HG02852 (cell line): ENCODE results near the gene DSCAML1.
"Not testable (repeated sequence)": the region's sequence is repeated elsewhere in the genome, so short reads cannot be mapped to it uniquely, and the experiment has no call there.

Experiments
- ATAC-seq: cut with Tn5 transposase; IDR thresholded peaks from one replicate; pipeline ENCODE4 v1.9.1; 2021; ENCODE audit warnings: mild to moderate bottlenecking, moderate library complexity; ENCODE audit not compliant: unreplicated experiment

Gene DSCAML1

GRCh38 chr11:117765068-117765467 lies 31.9 kb downstream of the DSCAML1 start:
- no peak for ATAC-seq

DNA sequence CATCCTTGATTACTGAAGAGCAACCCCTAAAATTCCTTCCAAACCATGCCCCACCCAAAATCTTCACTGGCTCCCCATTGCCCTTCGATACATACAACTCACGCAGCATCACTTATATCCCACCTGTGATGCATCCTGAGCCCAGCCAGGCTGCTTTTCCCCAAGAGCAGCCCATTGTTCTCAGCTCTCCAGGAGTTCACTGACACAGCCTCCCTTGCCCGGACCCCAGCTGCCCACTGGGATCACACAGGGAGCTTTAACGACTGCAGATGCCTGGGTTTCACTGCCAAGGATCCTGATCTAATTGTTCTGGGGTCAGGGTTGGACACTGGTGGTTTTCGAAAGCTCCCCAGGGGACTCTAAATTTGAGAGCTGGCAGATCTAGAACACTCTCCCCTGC lies 33.6 kb downstream of the DSCAML1 start:
- ATAC-seq = not testable (repeated sequence)

- ATAC-seq = no peak
These were observed 35.0 kb downstream of the DSCAML1 start for GRCh38 chr11:117761993-117762392.

DNA sequence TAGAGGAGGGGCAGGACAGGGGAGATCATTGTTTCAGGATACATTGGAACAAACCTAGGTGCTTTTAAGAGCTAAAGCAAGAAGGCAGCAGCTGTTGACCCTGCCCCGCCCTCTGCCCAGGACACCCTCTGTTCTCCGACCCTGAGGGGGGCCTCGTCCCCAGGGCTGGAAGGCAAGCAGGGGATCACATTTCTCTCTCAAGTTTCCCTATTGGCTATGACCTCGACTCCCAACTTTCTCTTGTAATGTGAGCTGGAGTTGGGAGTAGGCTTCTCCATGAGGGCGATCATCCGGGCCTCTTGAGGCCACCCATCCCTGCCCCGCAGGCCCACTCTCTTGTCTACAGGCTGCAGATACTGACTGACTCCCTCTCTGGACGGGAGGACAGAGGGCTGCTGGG lies 37.7 kb downstream of the DSCAML1 start:
- ATAC-seq = no peak

GRCh38 chr11:117754030-117754429 lies 43.0 kb downstream of the DSCAML1 start:
- ATAC-seq = no peak

GRCh38 chr11:117752721-117753237 lies 44.2 kb downstream of the DSCAML1 start:
- no peak for ATAC-seq

- no peak for ATAC-seq
These were observed 44.9 kb downstream of the DSCAML1 start for GRCh38 chr11:117752071-117752470.

- no peak for ATAC-seq
These were observed 45.9 kb downstream of the DSCAML1 start for GRCh38 chr11:117750916-117751662.

GRCh38 chr11:117750357-117750756 lies 46.7 kb downstream of the DSCAML1 start:
- ATAC-seq = no peak

DNA sequence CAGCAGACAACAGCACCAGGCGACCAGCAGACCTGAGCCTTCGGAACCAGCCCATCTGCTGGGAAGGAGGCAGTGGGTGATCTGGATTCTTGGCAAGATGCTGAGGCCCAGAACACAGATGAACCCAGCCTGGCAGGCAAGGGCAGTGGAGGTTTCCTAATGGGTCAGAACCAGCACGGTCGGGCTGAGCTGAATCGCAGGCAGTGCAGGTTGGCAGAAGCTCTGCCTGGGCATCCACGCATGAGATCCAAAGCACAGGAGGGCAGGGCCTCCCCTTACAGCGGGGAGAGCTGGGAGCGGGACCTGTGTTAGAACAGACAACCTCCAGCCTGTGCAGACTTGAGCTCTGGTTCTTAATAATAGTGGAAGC lies 47.5 kb downstream of the DSCAML1 start:
- no peak for ATAC-seq

- no peak for ATAC-seq
These were observed 48.1 kb downstream of the DSCAML1 start for GRCh38 chr11:117748771-117749540.

DNA sequence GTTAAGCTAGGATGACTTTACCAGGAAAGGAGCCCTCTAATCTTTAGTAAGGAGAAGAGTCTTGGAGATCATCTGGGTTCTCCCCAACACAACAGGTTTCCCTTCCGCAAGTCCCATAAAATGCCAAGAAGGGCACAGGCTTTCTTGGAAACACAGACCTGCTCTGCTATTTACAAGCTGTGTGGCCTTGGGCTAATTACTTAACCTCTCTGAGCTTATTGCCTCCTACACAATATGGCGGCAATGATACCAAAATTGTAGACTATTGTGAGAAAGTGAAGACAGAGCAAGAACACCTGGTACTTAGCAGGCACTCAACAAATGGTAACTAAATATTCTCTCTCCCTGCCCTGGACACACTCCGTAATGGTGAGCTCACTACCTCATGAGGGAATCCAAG lies 49.1 kb downstream of the DSCAML1 start:
- no peak for ATAC-seq

DNA sequence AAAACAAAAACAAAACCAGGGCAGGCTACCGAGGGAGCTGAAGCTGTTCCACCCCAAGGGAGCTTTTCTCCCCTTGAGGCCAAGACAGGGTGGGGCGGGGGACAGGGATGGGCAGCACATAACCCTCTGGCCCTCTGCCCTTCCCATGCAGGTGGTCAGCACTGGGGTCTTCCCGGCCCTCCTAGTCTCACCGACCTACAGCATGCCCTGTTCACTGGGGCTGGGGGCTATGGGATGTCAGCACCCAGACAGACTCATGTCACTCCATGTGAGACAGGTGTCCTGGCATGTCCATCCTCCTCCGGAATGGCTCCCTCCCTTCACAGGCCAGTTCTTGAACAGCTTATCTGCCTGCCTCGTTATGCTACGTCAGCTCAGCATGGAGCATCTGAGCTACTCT lies 51.7 kb downstream of the DSCAML1 start:
- ATAC-seq = no peak

- ATAC-seq = no peak
These were observed 52.4 kb downstream of the DSCAML1 start for GRCh38 chr11:117744471-117745150.

GRCh38 chr11:117743121-117743815 lies 53.7 kb downstream of the DSCAML1 start:
- ATAC-seq = no peak

DNA sequence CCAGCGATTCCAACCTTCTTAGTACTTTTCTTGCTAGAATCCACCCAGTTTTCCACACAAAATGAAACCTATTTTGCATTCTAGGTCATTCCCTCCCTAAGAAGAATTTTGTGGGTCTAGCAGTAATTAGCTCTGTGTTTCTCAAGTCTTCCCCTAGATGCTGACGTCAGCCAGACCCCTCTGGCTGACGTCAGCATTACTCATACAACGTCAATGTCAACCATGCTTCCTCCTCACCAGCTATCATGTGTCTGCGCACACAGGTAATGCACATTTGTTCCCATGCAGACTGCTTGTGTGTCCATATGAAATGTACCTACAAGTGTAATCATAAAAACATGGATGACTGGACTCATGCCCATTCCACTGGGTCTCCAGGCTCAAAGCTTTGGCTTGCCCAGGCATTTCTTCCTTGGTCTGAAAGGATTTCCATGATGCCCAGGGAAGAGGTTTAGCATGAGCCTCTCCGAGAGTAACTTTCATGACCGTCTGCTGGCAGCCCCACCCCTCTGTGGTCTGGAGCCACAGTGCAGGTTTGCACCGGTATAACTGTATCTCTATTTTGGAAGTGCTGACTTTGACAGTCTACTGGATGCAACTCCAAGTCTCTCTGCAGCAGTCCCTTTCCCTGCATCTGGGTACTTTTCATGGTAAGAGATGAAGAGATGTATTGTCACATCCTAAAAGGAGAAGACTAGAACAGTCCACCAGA lies 58.6 kb downstream of the DSCAML1 start:
- ATAC-seq = no peak

DNA sequence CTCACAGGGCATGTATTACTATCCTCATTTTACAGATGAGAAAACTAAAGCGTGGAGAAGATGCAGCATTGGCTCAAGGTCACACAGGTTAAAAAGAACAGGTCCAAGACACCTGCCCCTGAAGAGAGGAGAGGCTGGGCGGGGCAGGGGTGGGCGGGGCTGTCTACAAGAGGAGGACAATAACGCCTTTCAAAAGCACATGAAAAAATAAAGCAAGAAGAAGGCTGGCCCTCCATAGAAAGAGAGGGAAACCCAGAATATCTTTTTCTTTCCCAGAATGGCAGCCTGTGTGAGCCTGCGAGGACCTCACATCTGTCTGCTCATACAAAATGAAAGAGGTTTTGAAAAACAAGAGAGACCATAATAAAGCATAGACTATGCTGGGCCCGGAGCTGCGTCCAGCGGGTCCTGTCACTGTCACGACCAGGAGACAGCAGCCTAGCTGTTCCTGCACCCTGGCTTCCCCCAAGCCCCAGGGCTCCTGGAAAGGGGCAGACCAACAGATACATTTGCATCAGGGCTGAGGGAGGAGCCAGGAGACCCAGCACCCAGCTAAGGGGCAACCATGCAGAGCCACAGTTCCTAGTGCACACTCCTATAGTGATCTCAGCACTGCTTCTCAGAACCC lies 61.6 kb downstream of the DSCAML1 start:
- no peak for ATAC-seq

GRCh38 chr11:117734601-117735024 lies 62.4 kb downstream of the DSCAML1 start:
- no peak for ATAC-seq

GRCh38 chr11:117733316-117733715 lies 63.7 kb downstream of the DSCAML1 start:
- ATAC-seq = no peak
